KMS-11 (cell line): ENCODE results near the gene FASTKD2.

Experiments
- H2AFZ ChIP-seq: fragments of 200-600 bp; sonication (generic); 2 replicates; pipeline ENCODE4 v1.6.1; 2016; ENCODE audit warnings: antibody characterized with exemption, mixed run types, low read depth
- H3K27ac ChIP-seq: fragments of 200-600 bp; sonication (generic); 2 replicates; pipeline ENCODE4 v1.6.1; 2016; ENCODE audit warnings: mild to moderate bottlenecking, mixed run types
- H3K27me3 ChIP-seq: fragments of 200-600 bp; sonication (generic); 2 replicates; pipeline ENCODE4 v1.6.1; 2017; ENCODE audit warnings: mild to moderate bottlenecking, low read depth, mixed run types, moderate library complexity; ENCODE audit not compliant: insufficient read depth
- H3K36me3 ChIP-seq: fragments of 200-600 bp; sonication (generic); 2 replicates; pipeline ENCODE4 v1.6.1; 2017; ENCODE audit warnings: mild to moderate bottlenecking, mixed run types; ENCODE audit not compliant: insufficient read depth
- H3K4me1 ChIP-seq: fragments of 200-600 bp; sonication (generic); 2 replicates; pipeline ENCODE4 v1.6.1; 2016; ENCODE audit warnings: mild to moderate bottlenecking, low read depth, mixed run types; ENCODE audit not compliant: poor library complexity, severe bottlenecking
- H3K4me2 ChIP-seq: fragments of 200-600 bp; sonication (generic); 2 replicates; pipeline ENCODE4 v1.7.0; 2016; ENCODE audit warnings: mild to moderate bottlenecking, mixed run types
- H3K4me3 ChIP-seq: fragments of 200-600 bp; sonication (generic); IDR thresholded peaks from 2 replicates; pipeline ENCODE4 v1.6.1; 2017; ENCODE audit warnings: low read depth, low read length, mixed read lengths; ENCODE audit not compliant: insufficient read depth
- H3K79me2 ChIP-seq: fragments of 200-600 bp; sonication (generic); 2 replicates; pipeline ENCODE4 v1.6.1; 2016; ENCODE audit warnings: low read depth, mixed run types; ENCODE audit not compliant: insufficient read depth
- H3K9ac ChIP-seq: fragments of 200-600 bp; sonication (generic); 2 replicates; pipeline ENCODE4 v1.6.1; 2016; ENCODE audit warnings: mild to moderate bottlenecking, mixed run types
- H4K20me1 ChIP-seq: fragments of 200-600 bp; sonication (generic); 2 replicates; pipeline ENCODE4 v1.6.1; 2016; ENCODE audit warnings: mild to moderate bottlenecking, mixed run types; ENCODE audit not compliant: insufficient read depth
- TF ChIP-seq, protein P1 (sequence below): fragments of 200-600 bp; sonication (generic); conservative IDR thresholded peaks from 2 replicates; pipeline ENCODE4 v1.6.1; 2017; ENCODE audit warnings: low read depth, mild to moderate bottlenecking, antibody characterized with exemption, low read length, moderate library complexity, mixed read lengths

FASTKD2 gene

DNA sequence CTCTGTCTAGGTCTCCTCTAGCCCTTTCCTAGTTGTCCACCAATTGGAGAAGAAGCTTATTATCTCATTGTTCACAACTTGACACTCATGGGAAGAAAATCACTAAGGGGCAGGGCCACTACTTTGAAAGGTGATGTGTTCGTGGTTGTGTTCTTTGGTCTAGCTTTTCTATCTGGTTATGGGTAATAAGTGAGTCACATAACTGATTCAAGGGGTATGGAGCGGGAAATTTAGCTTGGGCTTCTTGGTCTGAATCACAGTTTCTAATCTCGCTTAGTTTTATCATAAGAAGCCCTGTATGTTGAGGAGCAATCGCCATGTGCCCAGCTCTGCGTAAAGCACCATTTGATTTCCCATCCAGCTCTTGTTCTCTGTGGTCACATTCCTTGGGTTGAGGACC, 28.5 kb upstream of the FASTKD2 start:
- Histone ChIP-seq H4K20me1 (no peaks in the 10 kb centered on the region), H2AFZ (no peak overlapping the region), H3K27ac (no peak overlapping the region), H3K4me3 (no peak overlapping the region), H3K79me2 (no peaks in the 10 kb centered on the region), H3K27me3 (no peaks in the 10 kb centered on the region), H3K9ac (no peak overlapping the region), H3K36me3 (no peaks in the 10 kb centered on the region), H3K4me2 (no peak overlapping the region), H3K4me1 (no peaks in the 10 kb centered on the region)
- TF ChIP-seq, protein P1, sequence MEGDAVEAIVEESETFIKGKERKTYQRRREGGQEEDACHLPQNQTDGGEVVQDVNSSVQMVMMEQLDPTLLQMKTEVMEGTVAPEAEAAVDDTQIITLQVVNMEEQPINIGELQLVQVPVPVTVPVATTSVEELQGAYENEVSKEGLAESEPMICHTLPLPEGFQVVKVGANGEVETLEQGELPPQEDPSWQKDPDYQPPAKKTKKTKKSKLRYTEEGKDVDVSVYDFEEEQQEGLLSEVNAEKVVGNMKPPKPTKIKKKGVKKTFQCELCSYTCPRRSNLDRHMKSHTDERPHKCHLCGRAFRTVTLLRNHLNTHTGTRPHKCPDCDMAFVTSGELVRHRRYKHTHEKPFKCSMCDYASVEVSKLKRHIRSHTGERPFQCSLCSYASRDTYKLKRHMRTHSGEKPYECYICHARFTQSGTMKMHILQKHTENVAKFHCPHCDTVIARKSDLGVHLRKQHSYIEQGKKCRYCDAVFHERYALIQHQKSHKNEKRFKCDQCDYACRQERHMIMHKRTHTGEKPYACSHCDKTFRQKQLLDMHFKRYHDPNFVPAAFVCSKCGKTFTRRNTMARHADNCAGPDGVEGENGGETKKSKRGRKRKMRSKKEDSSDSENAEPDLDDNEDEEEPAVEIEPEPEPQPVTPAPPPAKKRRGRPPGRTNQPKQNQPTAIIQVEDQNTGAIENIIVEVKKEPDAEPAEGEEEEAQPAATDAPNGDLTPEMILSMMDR, result no peak

DNA sequence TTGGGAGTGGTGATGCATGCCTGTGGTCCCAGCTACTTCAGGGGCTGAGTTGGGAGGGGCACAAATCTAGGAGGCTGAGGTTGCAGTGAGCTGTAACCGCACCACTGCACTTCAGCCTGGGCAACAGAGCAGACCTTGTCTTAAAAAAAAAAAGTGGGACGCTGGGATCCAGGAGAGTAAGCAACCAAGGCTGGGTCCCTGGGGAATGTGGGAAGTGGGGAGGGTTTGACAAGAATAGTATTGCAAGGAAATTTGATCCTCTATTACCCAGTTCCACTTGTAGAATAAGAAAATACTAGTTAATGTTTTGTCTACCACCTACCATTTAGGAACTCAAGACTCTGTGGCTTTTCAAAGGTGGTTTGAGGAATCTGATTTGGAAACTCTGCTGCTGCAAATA, 26.1 kb upstream of the FASTKD2 start:
- Histone ChIP-seq H3K79me2 (no peaks in the 10 kb centered on the region), H2AFZ (no peak overlapping the region), H3K4me2 (no peak overlapping the region), H3K9ac (no peak overlapping the region), H4K20me1 (no peaks in the 10 kb centered on the region), H3K36me3 (no peaks in the 10 kb centered on the region), H3K4me1 (no peaks in the 10 kb centered on the region), H3K27ac (no peak overlapping the region), H3K4me3 (no peak overlapping the region), H3K27me3 (no peaks in the 10 kb centered on the region)
- TF ChIP-seq, protein P1, result no peak

DNA sequence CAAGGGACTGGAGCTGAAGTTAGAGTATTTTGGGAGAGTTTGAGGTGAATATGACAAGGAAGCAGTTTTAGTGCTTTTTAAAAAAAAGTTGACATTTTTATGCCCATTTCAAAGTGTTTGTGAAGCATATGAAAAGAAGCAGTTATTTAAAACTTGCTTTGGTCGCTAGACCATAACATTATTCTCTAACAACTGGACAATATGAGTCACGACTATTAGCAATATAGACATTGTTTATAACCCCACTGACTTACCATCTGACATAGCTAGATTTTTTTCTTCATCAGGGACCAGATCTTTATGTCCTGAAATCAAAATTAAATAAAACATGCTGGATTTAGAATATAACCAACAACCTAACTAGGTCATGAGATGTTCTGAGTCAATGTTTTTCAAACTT, 24.6 kb upstream of the FASTKD2 start:
- no peak overlapping the region for H2AFZ ChIP-seq
- H3K36me3 ChIP-seq, result no peaks in the 10 kb centered on the region
- no peaks in the 10 kb centered on the region for H3K79me2 ChIP-seq
- no peak overlapping the region for H3K4me3 ChIP-seq
- H3K9ac ChIP-seq, result no peak overlapping the region
- no peaks in the 10 kb centered on the region for H4K20me1 ChIP-seq
- H3K4me2 ChIP-seq, result no peak overlapping the region
- H3K4me1 ChIP-seq, result no peaks in the 10 kb centered on the region
- H3K27ac ChIP-seq, result no peak overlapping the region
- TF ChIP-seq, protein P1, result no peak
- H3K27me3 ChIP-seq, result no peaks in the 10 kb centered on the region

DNA sequence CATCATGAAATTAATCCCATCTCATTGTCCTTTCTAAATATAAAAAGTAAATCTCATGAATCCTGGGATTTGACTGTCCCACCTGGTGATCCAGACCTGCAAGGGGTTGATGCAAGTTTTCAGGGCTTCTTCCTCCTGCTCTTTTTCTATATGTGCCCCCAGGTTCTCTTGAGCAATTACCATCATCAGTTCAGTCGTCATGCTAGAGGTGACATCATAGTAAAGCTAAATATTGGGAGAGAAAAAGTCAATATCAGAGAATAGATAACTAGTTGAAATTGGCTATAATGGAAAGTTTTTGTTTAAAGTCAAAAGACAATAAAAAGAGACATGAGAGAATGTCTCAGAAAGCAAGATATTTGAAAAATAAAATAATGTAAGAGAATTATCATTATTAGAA, 8.6 kb upstream of the FASTKD2 start:
- no peak overlapping the region for H3K9ac ChIP-seq
- no peak overlapping the region for H2AFZ ChIP-seq
- no peak overlapping the region for H3K4me2 ChIP-seq
- no peaks in the 10 kb centered on the region for H3K79me2 ChIP-seq
- H3K4me3 ChIP-seq, result no peak overlapping the region
- TF ChIP-seq, protein P1, result no peak
- no peak overlapping the region for H3K27ac ChIP-seq
- H3K27me3 ChIP-seq, result no peaks in the 10 kb centered on the region
- H3K4me1 ChIP-seq, result no peaks in the 10 kb centered on the region
- no peaks in the 10 kb centered on the region for H4K20me1 ChIP-seq
- no peaks in the 10 kb centered on the region for H3K36me3 ChIP-seq
